Measurements from ENCODE around the gene TRIM33. TPM values are rescaled to one million over a fixed set of nuclear protein-coding genes. Genes with fewer than 3 reads are reported as not detected.

TRIM33 gene
- total RNA-seq, 4 donors from 2014 or later, result 26.7 to 49.0 (median 34.5) TPM

DNA sequence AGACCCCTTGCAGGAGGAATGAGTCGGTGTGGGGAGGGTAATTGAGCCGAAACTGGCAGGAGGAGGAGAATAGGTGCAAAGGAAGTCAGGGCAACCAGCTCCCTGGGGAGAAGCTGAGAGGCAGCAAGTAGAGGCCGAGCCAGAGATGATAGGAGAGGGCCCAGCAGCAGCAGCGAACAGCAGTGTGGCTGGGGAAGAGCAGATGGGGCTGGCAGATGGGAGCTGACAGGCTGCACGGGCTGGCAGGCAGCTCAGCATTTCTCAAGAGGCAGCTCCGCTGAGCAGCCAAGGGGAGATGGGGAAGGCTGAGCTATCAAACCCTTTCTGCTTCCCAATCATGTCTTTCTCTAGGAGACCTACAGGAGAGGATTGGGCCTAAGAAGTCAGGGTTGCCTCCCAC, 158.2 kb downstream of the TRIM33 start:
- 28 to 41% methylated on average over 4 of the region's 6 CpGs for WGBS, 2 donors (ENCODE audit: low coverage in 1 of 2)
- ATAC-seq, result no peak
- no peaks in the 10 kb centered on the region for H3K9me3 ChIP-seq

GRCh38 chr1:114350731-114351445, 160.1 kb downstream of the TRIM33 start:
- no peak overlapping the region for H3K4me3 ChIP-seq
- 90 to 95% methylated on average over 3 to 6 of the region's 10 CpGs for WGBS, 2 donors (ENCODE audit: low coverage in 1 of 2)
- H3K9me3 ChIP-seq, result no peaks in the 10 kb centered on the region
- H3K4me1 ChIP-seq, result peaks cover 0 to 26% (median 9%) of the 10 kb centered on the region in 3 donors
- H3K36me3 ChIP-seq, result no peaks in the 10 kb centered on the region
- ATAC-seq, result no peak
- TF ChIP-seq EP300 (IDR thresholded peaks at IDR 0.05) (no peak), POLR2A (IDR thresholded peaks at IDR 0.05) (no peak), POLR2AphosphoS5 (IDR thresholded peaks at IDR 0.05) (no peak)
- TF ChIP-seq, protein P1, sequence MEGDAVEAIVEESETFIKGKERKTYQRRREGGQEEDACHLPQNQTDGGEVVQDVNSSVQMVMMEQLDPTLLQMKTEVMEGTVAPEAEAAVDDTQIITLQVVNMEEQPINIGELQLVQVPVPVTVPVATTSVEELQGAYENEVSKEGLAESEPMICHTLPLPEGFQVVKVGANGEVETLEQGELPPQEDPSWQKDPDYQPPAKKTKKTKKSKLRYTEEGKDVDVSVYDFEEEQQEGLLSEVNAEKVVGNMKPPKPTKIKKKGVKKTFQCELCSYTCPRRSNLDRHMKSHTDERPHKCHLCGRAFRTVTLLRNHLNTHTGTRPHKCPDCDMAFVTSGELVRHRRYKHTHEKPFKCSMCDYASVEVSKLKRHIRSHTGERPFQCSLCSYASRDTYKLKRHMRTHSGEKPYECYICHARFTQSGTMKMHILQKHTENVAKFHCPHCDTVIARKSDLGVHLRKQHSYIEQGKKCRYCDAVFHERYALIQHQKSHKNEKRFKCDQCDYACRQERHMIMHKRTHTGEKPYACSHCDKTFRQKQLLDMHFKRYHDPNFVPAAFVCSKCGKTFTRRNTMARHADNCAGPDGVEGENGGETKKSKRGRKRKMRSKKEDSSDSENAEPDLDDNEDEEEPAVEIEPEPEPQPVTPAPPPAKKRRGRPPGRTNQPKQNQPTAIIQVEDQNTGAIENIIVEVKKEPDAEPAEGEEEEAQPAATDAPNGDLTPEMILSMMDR (IDR thresholded peaks at IDR 0.05), result no peak
- no peak overlapping the region for H3K27ac ChIP-seq
- no peaks in the 10 kb centered on the region for H3K27me3 ChIP-seq

More for the DNA sequence above, 158.2 kb downstream of the TRIM33 start:
- H3K4me1 ChIP-seq, result peaks cover 0 to 16% (median 7%) of the 10 kb centered on the region in 3 donors
- H3K4me3 ChIP-seq, result no peak overlapping the region
- H3K27me3 ChIP-seq, result no peaks in the 10 kb centered on the region
- no peaks in the 10 kb centered on the region for H3K36me3 ChIP-seq
- H3K27ac ChIP-seq, result peak overlapping the region in 2 of 4 donors; percentile 13 to 31
- TF ChIP-seq POLR2AphosphoS5 (IDR thresholded peaks at IDR 0.05) (no peak), POLR2A (IDR thresholded peaks at IDR 0.05) (no peak), EP300 (IDR thresholded peaks at IDR 0.05) (no peak)
- TF ChIP-seq, protein P1 (IDR thresholded peaks at IDR 0.05), result no peak

DNA sequence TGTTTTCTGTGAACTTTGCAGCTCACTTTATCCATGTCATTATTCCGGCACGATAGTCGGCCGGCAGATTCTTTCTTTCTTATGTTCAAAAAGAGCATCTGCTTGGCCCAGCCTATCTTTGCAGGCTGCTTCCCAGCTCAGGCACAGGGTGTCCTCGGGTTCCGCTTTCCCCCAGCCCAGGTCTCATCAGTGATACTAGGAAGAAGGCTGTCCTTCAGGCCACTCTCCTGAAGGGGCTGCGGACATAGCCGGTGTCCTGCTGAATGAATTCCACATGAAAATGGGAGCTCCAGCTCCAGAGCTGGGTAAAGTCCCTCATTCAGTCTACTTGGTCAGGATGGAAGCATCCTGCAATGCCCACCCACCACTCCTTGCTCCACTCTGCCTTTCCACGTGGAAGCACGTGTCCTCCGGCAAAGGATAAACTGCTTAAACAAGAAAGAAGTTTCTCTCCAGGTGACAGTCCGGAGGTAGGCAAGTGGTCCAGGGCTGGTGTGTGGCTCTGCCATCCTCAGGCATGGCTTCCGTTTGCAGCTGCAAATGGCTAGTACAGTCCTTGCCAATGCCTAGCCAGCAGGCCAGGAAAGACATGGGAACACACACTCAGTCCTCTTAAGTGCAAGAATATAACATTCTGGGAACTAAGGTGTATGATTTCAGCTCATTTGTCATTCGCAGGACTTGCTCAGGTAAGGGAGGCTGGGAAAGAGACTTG, 161.0 kb downstream of the TRIM33 start:
- TF ChIP-seq EP300 (IDR thresholded peaks at IDR 0.05), result no peak
- TF ChIP-seq, protein P1 (IDR thresholded peaks at IDR 0.05), result no peak
- TF ChIP-seq POLR2AphosphoS5 (IDR thresholded peaks at IDR 0.05), result no peak
- no peak for TF ChIP-seq POLR2A (IDR thresholded peaks at IDR 0.05)
- H3K4me3 ChIP-seq, result no peak overlapping the region
- no peak for ATAC-seq
- WGBS, 2 donors (ENCODE audit: low coverage in 1 of 2), result 65 to 71% methylated on average over 5 to 6 of the region's 14 CpGs
- no peaks in the 10 kb centered on the region for H3K27me3 ChIP-seq
- peaks cover 0 to 30% (median 12%) of the 10 kb centered on the region in 3 donors for H3K4me1 ChIP-seq
- no peak overlapping the region for H3K27ac ChIP-seq
- H3K36me3 ChIP-seq, result no peaks in the 10 kb centered on the region
- no peaks in the 10 kb centered on the region for H3K9me3 ChIP-seq

DNA sequence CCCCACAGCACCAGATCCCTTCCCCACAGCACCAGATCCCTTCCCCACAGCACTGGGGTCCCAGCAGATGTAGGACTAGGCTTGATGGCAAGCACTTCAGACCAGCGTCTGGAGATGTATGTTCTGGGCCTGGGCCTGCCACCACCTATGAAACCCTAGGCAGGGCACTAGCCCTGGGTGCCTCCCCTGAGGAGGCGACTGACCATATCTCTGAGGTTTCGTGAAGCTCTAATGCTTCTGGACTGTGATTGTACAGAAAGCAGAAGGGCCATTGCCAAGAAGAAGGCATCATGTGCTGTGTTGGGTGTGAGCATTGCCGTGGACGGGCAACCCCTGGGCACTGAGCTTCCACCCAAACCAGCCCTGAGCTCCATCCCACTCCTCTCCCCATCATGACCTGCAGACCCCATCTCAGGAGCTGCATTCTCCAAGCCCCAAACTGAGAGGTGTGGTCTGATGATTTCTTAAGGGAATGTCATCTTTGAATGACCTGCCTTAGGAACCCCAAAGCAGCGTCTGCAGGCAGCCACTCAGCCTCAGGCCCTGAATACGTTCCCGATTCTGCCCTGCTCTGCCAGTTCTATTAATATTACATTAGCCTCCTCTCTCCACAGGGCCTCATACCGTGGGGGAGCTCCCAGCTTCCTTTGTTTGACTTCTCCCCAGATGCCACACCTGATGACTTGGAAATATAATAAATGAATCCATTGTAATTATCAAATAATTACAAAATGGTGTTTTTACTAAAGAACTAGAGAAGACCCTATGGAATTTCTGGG, 163.4 kb downstream of the TRIM33 start:
- ATAC-seq, result no peak
- Histone ChIP-seq H3K36me3 (no peaks in the 10 kb centered on the region), H3K4me1 (peaks cover 0 to 15% (median 5%) of the 10 kb centered on the region in 3 donors), H3K4me3 (no peak overlapping the region), H3K27ac (no peak overlapping the region), H3K27me3 (no peaks in the 10 kb centered on the region), H3K9me3 (no peaks in the 10 kb centered on the region)
- TF ChIP-seq EP300 (IDR thresholded peaks at IDR 0.05), result no peak
- TF ChIP-seq POLR2AphosphoS5 (IDR thresholded peaks at IDR 0.05), result no peak
- TF ChIP-seq POLR2A (IDR thresholded peaks at IDR 0.05), result no peak
- TF ChIP-seq, protein P1 (IDR thresholded peaks at IDR 0.05), result no peak
- 73 to 81% methylated on average over 2 to 4 of the region's 9 CpGs for WGBS, 2 donors (ENCODE audit: low coverage in 1 of 2)

Measured in gastroesophageal sphincter (tissue), 4 donors.